ENCODE results near the gene PNP. TPM values are rescaled to one million over a fixed set of nuclear protein-coding genes. Genes with fewer than 3 reads are reported as not detected.

PNP gene
- total and polyA plus RNA-seq, 2 experiments from 2014 or later = 24.6 to 39.6 TPM

DNA sequence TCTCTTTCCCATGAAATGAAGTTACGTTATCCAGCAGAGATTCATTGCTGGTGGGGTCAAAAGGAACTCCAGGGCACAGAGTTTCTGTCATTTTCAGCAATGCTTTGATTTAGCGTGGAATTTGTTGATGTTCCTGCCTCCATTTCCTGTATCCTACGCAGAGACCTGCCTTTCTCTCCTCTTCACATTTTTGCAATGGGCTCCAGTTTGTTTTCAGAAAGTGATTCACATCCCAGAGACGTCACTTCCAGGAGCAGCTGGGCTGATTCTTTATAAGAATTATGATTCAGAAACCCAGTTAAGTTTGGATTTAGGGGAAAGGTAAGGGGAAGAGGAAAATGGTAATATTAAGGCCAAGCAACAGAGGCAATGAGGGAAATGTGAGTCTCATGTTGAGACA lies 47.7 kb downstream of the PNP start:
- Histone ChIP-seq H3K4me1 (ENCODE audit: insufficient read depth) (peaks cover 26% of the 10 kb centered on the region), H4K20me1 (ENCODE audit: insufficient read depth) (no peaks in the 10 kb centered on the region), H2AFZ (peak overlapping the region; percentile 65), H3K9ac (no peak overlapping the region), H3F3A (ENCODE audit: insufficient read depth) (peaks cover 11% of the 10 kb centered on the region), H3K9me3 (ENCODE audit: low read depth) (no peaks in the 10 kb centered on the region), H3K9me2 (ENCODE audit: insufficient read depth) (no peaks in the 10 kb centered on the region), H3K4me2 (ENCODE audit: unreplicated experiment) (peak overlapping the region; percentile 47), H3K79me2 (ENCODE audit: insufficient read depth) (no peaks in the 10 kb centered on the region), H3K27me3 (replicated peaks; ENCODE audit: insufficient read depth) (no peaks in the 10 kb centered on the region), H3K36me3 (ENCODE audit: low read depth) (no peaks in the 10 kb centered on the region), H3K4me3 (no peak overlapping the region), H3K27ac (peak overlapping the region; percentile 37)
- WGBS, 2 experiments (ENCODE audit: low coverage in 1 of 2, low lambda C conversion rate in 2 of 2, missing lambda C conversion rate in 2 of 2) = 50 to 51% methylated on average over 4 of the region's 4 CpGs
- peak; percentile 63 for DNase-seq
- TF ChIP-seq EZH2 (IDR thresholded peaks at IDR 0.05; ENCODE audit: insufficient read depth, poor library complexity, severe bottlenecking) (no peak), EZH2phosphoT487 (IDR thresholded peaks at IDR 0.05; ENCODE audit: insufficient read depth, low read depth) (no peak)
- in situ Hi-C loops (cut with MboI) = no loop called here

DNA sequence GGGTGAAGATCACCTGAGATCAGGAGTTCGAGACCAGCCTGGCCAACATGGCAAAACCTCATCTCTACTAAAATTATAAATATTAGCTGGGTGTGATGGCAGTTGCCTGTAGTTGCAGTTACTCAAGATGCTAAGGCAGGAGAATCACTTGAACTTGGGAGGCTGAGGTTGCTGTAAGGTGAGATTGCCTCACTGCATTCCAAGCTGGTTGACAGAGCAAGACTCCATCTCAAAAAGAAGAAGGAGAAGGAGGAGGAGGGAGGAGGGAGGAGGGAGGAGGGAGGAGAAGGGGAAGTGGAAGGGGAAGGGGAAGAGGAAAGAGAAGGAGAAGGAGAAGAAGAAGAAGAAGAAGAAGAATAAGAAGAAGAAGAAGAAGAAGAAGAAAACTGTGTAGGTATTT lies 53.1 kb downstream of the PNP start:
- no peak overlapping the region for H2AFZ ChIP-seq
- H3K36me3 ChIP-seq (ENCODE audit: low read depth) = no peaks in the 10 kb centered on the region
- no peak overlapping the region for H3K4me2 ChIP-seq (ENCODE audit: unreplicated experiment)
- H3F3A ChIP-seq (ENCODE audit: insufficient read depth) = no peaks in the 10 kb centered on the region
- WGBS, 2 experiments (ENCODE audit: low coverage in 1 of 2, low lambda C conversion rate in 2 of 2, missing lambda C conversion rate in 2 of 2) = 17 to 24% methylated on average over 1 of the region's 1 CpG
- TF ChIP-seq EZH2 (IDR thresholded peaks at IDR 0.05; ENCODE audit: insufficient read depth, poor library complexity, severe bottlenecking) = no peak
- no peak for TF ChIP-seq EZH2phosphoT487 (IDR thresholded peaks at IDR 0.05; ENCODE audit: insufficient read depth, low read depth)
- H3K9me3 ChIP-seq (ENCODE audit: low read depth) = no peaks in the 10 kb centered on the region
- no peak for DNase-seq
- no peak overlapping the region for H3K9ac ChIP-seq
- H3K4me1 ChIP-seq (ENCODE audit: insufficient read depth) = 0 out of 2 replicates have a peak, but pooled peaks cover 2% of the 10 kb centered on the region
- peaks cover 5% of the 10 kb centered on the region; the same call in 1 of the 2 replicates for H3K27me3 ChIP-seq (replicated peaks; ENCODE audit: insufficient read depth)
- H4K20me1 ChIP-seq (ENCODE audit: insufficient read depth) = no peaks in the 10 kb centered on the region
- in situ Hi-C loops (cut with MboI) = no loop called here
- H3K9me2 ChIP-seq (ENCODE audit: insufficient read depth) = no peaks in the 10 kb centered on the region
- no peak overlapping the region for H3K4me3 ChIP-seq
- no peak overlapping the region for H3K27ac ChIP-seq
- no peaks in the 10 kb centered on the region for H3K79me2 ChIP-seq (ENCODE audit: insufficient read depth)

DNA sequence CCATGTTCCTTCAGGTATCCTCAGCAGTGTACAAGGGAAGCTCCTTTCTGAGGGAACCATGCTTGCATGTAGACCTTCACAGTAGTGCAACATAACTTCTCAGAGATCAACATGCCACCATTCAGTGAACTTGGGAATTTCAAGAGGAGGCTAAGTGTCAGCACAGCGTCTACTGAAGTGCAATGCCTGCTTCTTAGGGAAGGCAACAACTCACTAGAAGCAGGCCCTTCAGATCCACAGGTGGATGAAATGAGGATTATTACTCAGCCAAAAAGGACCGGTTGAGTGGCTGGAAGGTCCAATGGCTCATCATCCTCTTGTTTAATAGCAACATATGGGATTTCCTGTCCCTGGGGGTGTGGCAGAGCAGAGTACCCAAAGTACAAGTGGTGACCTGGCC lies 54.8 kb downstream of the PNP start:
- H3K36me3 ChIP-seq (ENCODE audit: low read depth) = no peaks in the 10 kb centered on the region
- 38 to 45% methylated on average over 2 of the region's 2 CpGs for WGBS, 2 experiments (ENCODE audit: low coverage in 1 of 2, low lambda C conversion rate in 2 of 2, missing lambda C conversion rate in 2 of 2)
- H3K4me3 ChIP-seq = no peak overlapping the region
- no peak overlapping the region for H3K27ac ChIP-seq
- H3K9me2 ChIP-seq (ENCODE audit: insufficient read depth) = no peaks in the 10 kb centered on the region
- no peak overlapping the region for H3K4me2 ChIP-seq (ENCODE audit: unreplicated experiment)
- no peak overlapping the region for H3K9ac ChIP-seq
- no peaks in the 10 kb centered on the region for H4K20me1 ChIP-seq (ENCODE audit: insufficient read depth)
- no peaks in the 10 kb centered on the region for H3K79me2 ChIP-seq (ENCODE audit: insufficient read depth)
- H3F3A ChIP-seq (ENCODE audit: insufficient read depth) = no peaks in the 10 kb centered on the region
- peaks cover 5% of the 10 kb centered on the region; the same call in 1 of the 2 replicates for H3K27me3 ChIP-seq (replicated peaks; ENCODE audit: insufficient read depth)
- in situ Hi-C loops (cut with MboI) = no loop called here
- no peak for TF ChIP-seq EZH2phosphoT487 (IDR thresholded peaks at IDR 0.05; ENCODE audit: insufficient read depth, low read depth)
- no peak for TF ChIP-seq EZH2 (IDR thresholded peaks at IDR 0.05; ENCODE audit: insufficient read depth, poor library complexity, severe bottlenecking)
- no peak overlapping the region for H2AFZ ChIP-seq
- no peaks in the 10 kb centered on the region for H3K4me1 ChIP-seq (ENCODE audit: insufficient read depth)
- no peaks in the 10 kb centered on the region for H3K9me3 ChIP-seq (ENCODE audit: low read depth)
- no peak for DNase-seq

Other genes starting within 250 kb of the PNP start
- not detected in 2 replicates for gene OR11H6, start 245.7 kb upstream of the PNP start, total RNA-seq (2014; rRNA removed; shearing (Covaris generic))
- gene OR11H6, start 245.7 kb upstream of the PNP start, polyA plus RNA-seq (2016; fragmentation: Nextera tagmentation; extraction: Ambion mirVana) = not detected in 2 replicates
- gene OR11H7, start 240.4 kb upstream of the PNP start, total RNA-seq (2014; rRNA removed; shearing (Covaris generic)) = not detected in 2 replicates
- not detected in 2 replicates for gene OR11H7, start 240.4 kb upstream of the PNP start, polyA plus RNA-seq (2016; fragmentation: Nextera tagmentation; extraction: Ambion mirVana)
- not detected in 2 replicates for gene OR11H4, start 230.1 kb upstream of the PNP start, total RNA-seq (2014; rRNA removed; shearing (Covaris generic))
- not detected in 2 replicates for gene OR11H4, start 230.1 kb upstream of the PNP start, polyA plus RNA-seq (2016; fragmentation: Nextera tagmentation; extraction: Ambion mirVana)
- 11.7 and 18.5 TPM in 2 replicates for gene TTC5, start 163.5 kb upstream of the PNP start, total RNA-seq (2014; rRNA removed; shearing (Covaris generic))
- 14.7 and 16.2 TPM in 2 replicates for gene TTC5, start 163.5 kb upstream of the PNP start, polyA plus RNA-seq (2016; fragmentation: Nextera tagmentation; extraction: Ambion mirVana)
- gene CCNB1IP1, start 136.1 kb upstream of the PNP start, total RNA-seq (2014; rRNA removed; shearing (Covaris generic)) = 52.0 and 55.8 TPM in 2 replicates
- 12.4 and 13.5 TPM in 2 replicates for gene CCNB1IP1, start 136.1 kb upstream of the PNP start, polyA plus RNA-seq (2016; fragmentation: Nextera tagmentation; extraction: Ambion mirVana)
- gene PARP2, start 125.8 kb upstream of the PNP start, total RNA-seq (2014; rRNA removed; shearing (Covaris generic)) = 5.8 and 10.1 TPM in 2 replicates
- 25.1 and 26.0 TPM in 2 replicates for gene PARP2, start 125.8 kb upstream of the PNP start, polyA plus RNA-seq (2016; fragmentation: Nextera tagmentation; extraction: Ambion mirVana)
- gene TEP1, start 55.9 kb upstream of the PNP start, total RNA-seq (2014; rRNA removed; shearing (Covaris generic)) = 12.9 and 18.0 TPM in 2 replicates
- gene TEP1, start 55.9 kb upstream of the PNP start, polyA plus RNA-seq (2016; fragmentation: Nextera tagmentation; extraction: Ambion mirVana) = 4.6 and 5.2 TPM in 2 replicates
- not detected in 2 replicates for gene KLHL33, start 33.2 kb upstream of the PNP start, total RNA-seq (2014; rRNA removed; shearing (Covaris generic))
- 0.05 TPM in 1 of 2 replicates, not detected in the other for gene KLHL33, start 33.2 kb upstream of the PNP start, polyA plus RNA-seq (2016; fragmentation: Nextera tagmentation; extraction: Ambion mirVana)
- gene OSGEP, start 14.6 kb upstream of the PNP start, total RNA-seq (2014; rRNA removed; shearing (Covaris generic)) = 29.0 and 37.8 TPM in 2 replicates
- gene OSGEP, start 14.6 kb upstream of the PNP start, polyA plus RNA-seq (2016; fragmentation: Nextera tagmentation; extraction: Ambion mirVana) = 24.1 and 24.2 TPM in 2 replicates
- gene APEX1, start 14.2 kb upstream of the PNP start, total RNA-seq (2014; rRNA removed; shearing (Covaris generic)) = 60.6 and 89.8 TPM in 2 replicates
- 124 and 129 TPM in 2 replicates for gene APEX1, start 14.2 kb upstream of the PNP start, polyA plus RNA-seq (2016; fragmentation: Nextera tagmentation; extraction: Ambion mirVana)
- gene PIP4P1, start 8.0 kb upstream of the PNP start, total RNA-seq (2014; rRNA removed; shearing (Covaris generic)) = 18.6 and 244 TPM in 2 replicates
- gene PIP4P1, start 8.0 kb upstream of the PNP start, polyA plus RNA-seq (2016; fragmentation: Nextera tagmentation; extraction: Ambion mirVana) = 21.6 and 22.1 TPM in 2 replicates
- gene RNASE10, start 36.1 kb downstream of the PNP start, total RNA-seq (2014; rRNA removed; shearing (Covaris generic)) = not detected in 2 replicates
- gene RNASE10, start 36.1 kb downstream of the PNP start, polyA plus RNA-seq (2016; fragmentation: Nextera tagmentation; extraction: Ambion mirVana) = not detected in 2 replicates
- gene RNASE9, start 91.6 kb downstream of the PNP start, total RNA-seq (2014; rRNA removed; shearing (Covaris generic)) = not detected in 2 replicates
- gene RNASE9, start 91.6 kb downstream of the PNP start, polyA plus RNA-seq (2016; fragmentation: Nextera tagmentation; extraction: Ambion mirVana) = not detected in 2 replicates
- not detected in 2 replicates for gene RNASE11, start 118.6 kb downstream of the PNP start, total RNA-seq (2014; rRNA removed; shearing (Covaris generic))
- gene RNASE11, start 118.6 kb downstream of the PNP start, polyA plus RNA-seq (2016; fragmentation: Nextera tagmentation; extraction: Ambion mirVana) = not detected in 2 replicates
- gene RNASE12, start 122.0 kb downstream of the PNP start, total RNA-seq (2014; rRNA removed; shearing (Covaris generic)) = not detected in 2 replicates
- not detected in 2 replicates for gene RNASE12, start 122.0 kb downstream of the PNP start, polyA plus RNA-seq (2016; fragmentation: Nextera tagmentation; extraction: Ambion mirVana)
- gene OR6S1, start 172.3 kb downstream of the PNP start, total RNA-seq (2014; rRNA removed; shearing (Covaris generic)) = not detected in 2 replicates
- gene OR6S1, start 172.3 kb downstream of the PNP start, polyA plus RNA-seq (2016; fragmentation: Nextera tagmentation; extraction: Ambion mirVana) = not detected in 2 replicates
- gene RNASE4, start 215.2 kb downstream of the PNP start, total RNA-seq (2014; rRNA removed; shearing (Covaris generic)) = 21.6 and 35.9 TPM in 2 replicates
- 24.4 and 37.9 TPM in 2 replicates for gene RNASE4, start 215.2 kb downstream of the PNP start, polyA plus RNA-seq (2016; fragmentation: Nextera tagmentation; extraction: Ambion mirVana)
- 3.6 and 3.8 TPM in 2 replicates for gene ANG, start 219.4 kb downstream of the PNP start, total RNA-seq (2014; rRNA removed; shearing (Covaris generic))
- gene ANG, start 219.4 kb downstream of the PNP start, polyA plus RNA-seq (2016; fragmentation: Nextera tagmentation; extraction: Ambion mirVana) = 11.9 and 12.2 TPM in 2 replicates